HG02623 (cell line): ENCODE results near the gene CCDC47.

Experiments
- ATAC-seq: cut with Tn5 transposase; IDR thresholded peaks from one replicate; pipeline ENCODE4 v1.9.1; 2021; ENCODE audit warnings: moderate library complexity; ENCODE audit not compliant: unreplicated experiment

The CCDC47 gene

GRCh38 chr17:63786117-63786516 is 12.7 kb upstream of the CCDC47 start:
- no peak for ATAC-seq

DNA sequence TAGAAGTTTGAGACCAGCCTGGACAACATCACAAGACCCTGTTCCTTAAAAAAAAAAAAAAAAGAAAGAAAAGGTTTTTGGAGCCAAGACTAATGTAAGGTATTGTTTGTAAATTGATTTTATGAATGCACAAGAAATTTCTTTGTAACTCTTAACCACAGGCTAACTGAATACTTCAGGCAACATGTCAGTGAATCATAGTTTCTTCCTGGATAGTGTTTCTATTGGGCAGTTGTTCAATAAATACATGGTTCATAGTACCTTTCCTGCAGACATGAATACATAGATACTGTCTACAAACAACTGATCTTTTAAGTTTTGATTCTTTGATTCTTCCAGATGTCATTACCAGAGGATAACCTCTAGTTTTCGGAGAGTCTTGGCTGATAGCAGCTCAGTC is 12.2 kb upstream of the CCDC47 start:
- no peak for ATAC-seq

DNA sequence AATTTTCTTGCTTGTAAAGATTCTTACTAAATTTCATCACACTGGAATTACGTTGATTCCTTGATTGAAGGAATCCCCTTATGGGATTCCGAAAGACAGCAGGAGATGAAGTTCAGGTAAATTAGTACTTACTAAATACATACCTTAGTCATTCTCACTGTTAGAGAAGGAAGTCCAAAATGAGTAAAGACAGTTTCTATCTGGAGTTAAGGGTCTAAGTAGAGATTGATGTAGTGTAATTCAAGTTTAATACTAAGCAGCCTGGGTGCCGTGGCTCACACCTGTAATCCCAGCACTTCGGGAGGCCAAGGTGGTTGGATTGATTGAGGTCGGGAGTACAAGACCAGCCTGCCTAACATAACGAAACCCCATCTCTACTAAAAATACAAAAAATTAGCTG is 10.1 kb upstream of the CCDC47 start:
- no peak for ATAC-seq

GRCh38 chr17:63780928-63781327 is 7.5 kb upstream of the CCDC47 start:
- no peak for ATAC-seq

- no peak for ATAC-seq
Measured at GRCh38 chr17:63780507-63780906, 7.1 kb upstream of the CCDC47 start.

DNA sequence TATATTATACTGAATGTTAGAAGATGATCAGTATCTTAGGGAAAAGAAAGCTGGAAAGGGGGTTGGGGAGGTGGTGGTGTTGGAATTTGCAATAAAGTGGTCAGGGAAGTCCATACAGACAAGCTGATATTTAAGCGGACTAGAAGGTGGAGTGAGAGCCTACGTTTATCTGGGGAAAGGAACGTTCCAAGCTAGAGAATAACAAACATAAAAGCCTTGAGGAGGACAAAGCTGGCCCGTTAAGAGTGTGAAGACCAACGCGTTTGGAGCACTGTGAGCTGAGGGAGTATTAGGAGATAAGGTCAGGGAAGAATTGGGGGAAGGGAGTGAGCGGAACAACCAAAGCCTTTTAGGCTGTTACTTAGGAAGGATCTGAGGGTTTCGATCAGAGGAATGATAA is 2.0 kb upstream of the CCDC47 start:
- ATAC-seq = no peak

- no peak for ATAC-seq
Measured at GRCh38 chr17:63774969-63775265, 1.5 kb upstream of the CCDC47 start.

DNA sequence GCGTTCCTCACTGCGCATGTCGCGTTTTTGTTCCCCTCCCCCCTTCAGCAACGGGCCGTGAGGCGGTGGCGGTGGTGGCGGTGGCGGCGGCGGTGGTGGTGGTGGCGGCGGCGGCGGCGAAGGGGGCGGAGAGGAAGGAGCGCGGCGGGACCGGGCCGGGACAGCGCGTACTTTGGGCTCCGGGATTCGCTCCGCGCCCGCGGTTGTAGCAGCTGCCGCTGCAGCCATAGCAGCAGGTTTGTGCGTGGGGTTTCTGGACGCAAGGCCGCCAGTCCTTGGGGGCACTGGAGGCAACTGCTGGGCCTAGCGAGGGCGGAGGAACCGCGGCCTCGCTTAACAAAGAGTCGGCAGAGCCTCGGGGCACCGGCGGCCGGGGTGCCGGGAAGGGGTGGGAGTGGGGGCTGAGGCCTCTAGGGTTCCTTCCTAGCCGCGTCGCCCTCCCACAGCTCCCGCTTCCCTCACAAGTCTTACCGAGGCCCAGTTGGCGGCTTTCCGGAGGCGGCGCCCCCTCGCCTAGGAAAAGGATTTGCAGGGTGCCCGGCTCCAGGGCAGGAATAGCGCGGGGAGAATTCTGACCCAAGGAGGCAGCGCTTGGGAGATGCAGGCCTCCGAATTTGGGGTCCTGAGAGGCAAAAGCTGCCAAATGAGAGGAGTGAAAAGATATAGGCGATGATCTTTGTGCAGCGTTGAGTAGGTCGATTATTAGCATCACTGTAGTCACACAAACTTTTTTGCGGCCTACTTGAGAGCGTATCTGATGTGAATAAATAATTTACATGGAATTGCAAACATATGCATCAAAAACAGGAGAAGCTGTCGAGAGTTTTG is 958 bp upstream of the CCDC47 start, which contains the start of gene DDX42:
Gene DDX42 (plus strand): TSS at position 30 of the 828 bp plus-strand sequence. CDS start 12,880 bp downstream, outside the sequence.
- peak; percentile 2 for ATAC-seq

- ATAC-seq = no peak
Measured at GRCh38 chr17:63772801-63773271, 561 bp downstream of the CCDC47 start.

DNA sequence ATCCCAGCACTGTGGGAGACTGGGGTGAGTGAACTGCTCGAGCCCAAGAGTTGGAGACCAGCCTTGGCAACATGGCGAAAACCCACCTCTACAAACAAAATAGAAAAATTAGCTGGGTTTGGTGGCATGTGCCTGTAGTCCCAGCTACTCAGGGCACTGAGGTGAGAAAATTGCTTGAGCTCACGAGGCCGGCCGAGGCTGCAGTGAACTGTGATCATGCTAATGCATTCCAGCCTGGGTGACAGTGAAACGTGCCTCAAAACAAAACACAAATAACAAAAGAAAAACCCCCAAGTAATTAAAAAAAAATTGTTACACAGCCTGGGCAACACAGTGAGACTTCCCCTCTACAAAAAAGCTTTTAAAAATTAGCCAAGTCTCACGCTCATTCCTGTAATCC is 5.0 kb downstream of the CCDC47 start:
- no peak for ATAC-seq

DNA sequence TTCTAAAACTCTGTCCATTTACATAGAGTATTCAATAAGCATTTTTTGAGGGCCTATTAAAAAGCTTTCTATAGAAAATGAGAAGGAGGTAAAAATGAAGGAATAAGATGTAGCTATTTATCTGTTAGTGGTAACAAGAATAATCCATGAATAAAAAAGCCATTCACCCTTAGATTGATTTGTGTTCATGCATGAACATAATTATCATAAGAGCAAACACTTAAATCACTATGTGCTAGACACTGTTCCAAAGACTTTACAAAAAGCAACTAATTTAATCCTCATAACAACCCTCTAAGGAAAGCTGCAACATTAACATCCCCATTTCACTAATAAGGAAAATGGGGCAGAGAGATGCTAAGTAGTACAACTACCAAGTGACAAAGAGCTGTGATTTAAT is 6.6 kb downstream of the CCDC47 start:
- ATAC-seq = no peak

DNA sequence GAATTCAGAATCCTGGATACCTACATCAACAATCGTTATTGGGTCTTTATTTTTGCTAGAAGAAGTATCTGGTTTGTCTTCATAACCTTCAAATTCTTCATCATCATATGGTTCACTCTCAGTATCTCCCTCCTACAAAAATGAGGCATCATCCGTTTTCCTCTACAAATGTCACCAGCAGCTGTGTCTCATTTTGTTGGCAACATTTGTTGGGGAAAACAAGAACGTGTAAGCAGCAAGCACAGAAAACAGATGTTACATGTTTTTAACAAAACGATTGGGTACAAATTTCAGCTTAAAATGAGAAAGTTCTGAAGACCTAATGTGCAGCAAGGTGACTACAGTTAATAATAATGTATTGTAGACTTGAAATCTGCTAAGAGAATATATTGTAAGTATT is 8.7 kb downstream of the CCDC47 start:
- ATAC-seq = no peak

- no peak for ATAC-seq
Measured at GRCh38 chr17:63762161-63763078, 11.0 kb downstream of the CCDC47 start.

DNA sequence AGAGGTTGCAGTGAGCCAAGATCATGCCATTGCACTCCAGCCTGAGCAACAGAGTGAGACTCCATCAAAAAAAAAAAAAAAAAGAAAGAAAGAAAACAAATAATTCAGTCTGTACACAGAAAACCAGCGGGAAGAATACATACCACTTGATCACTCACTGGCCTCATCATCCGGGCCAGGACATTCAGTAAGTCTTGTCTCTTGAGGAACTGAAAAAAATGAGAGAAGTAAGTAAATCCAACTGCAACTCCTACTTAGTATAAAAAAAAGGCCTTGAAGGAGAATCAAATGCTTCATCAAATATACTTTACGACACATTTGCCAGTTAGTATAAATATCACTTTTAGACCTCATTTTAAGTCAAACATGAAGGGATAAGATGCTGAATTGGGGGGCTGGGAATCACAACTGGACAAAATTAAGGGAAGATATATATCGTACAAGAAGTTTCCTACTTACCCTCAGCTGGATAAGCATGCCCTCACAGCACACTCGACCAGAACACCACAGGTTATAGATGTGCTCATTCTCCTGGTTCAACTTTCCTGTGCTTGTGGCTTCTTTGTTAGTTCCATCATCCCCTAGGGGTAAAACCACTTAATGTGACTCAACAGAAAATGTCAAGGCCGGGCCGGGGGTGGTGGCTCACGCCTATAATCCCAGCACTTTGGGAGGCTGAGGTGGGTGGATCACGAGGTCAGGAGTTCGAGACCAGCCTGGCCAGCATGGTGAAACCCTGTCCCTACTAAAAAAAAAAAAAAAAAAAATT is 12.4 kb downstream of the CCDC47 start:
- no peak for ATAC-seq

- no peak for ATAC-seq
Measured at GRCh38 chr17:63758428-63758827, 15.0 kb downstream of the CCDC47 start.

GRCh38 chr17:63754046-63754445 is 19.4 kb downstream of the CCDC47 start:
- no peak for ATAC-seq

- ATAC-seq = no peak
Measured at GRCh38 chr17:63753215-63753614, 20.2 kb downstream of the CCDC47 start.

GRCh38 chr17:63752707-63753106 is 20.7 kb downstream of the CCDC47 start:
- no peak for ATAC-seq

GRCh38 chr17:63751806-63752205 is 21.6 kb downstream of the CCDC47 start:
- no peak for ATAC-seq

DNA sequence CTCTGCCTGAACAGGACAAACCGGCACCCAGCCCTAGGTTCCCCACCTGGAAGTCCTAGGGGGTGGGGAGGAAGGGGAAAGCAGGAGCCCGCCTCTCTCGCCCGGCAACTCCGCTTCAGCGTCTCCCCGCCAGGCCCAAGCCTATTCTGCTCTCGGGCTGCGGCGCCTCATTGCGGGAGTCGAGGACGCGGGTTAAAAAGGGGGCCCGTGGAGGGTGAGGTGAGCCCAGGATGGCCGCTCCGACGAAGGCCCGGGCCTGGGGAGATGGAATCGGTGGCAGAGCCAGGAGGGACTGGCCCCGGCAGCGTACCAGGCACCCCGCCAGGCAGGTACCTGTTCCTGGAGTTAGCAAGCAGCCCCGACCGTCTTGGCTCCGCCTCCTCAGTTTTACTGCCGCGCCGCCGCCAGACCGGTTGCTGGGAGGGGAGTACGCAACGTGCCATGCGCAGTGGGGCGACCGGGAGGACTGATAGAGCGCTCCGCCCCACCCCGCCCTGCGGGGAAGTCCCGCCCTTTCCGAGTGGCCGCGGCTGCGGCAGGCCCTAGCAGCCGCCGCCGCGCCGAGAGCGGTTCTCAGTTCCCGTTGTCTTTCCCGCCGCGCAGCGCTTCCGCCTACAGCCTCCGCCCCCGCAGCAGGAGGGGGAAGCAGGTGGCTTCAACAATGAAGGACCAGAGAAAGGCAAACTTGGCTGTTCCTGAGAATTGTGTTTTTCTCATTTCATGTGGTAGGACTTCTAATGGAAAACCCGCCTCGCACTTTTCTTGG is 31.8 kb downstream of the CCDC47 start, which contains the start of gene STRADA:
Gene STRADA (minus strand): TSS at position 392 of the 766 bp plus-strand sequence. CDS start 13,430 bp downstream, outside the sequence.
- peak; percentile 88 for ATAC-seq

DNA sequence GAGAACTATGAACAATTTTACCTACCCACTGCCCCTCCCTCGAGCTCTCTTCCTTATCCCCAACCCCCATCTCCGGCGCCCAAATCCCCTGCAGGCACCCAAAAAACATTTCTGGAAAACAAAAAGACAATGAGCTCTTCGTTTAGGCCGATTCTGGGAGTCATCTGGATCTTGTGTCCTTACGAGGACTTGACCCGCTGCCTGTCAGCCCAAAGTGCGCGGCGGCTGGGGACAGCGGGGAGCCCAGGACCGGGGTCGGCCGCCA is 32.3 kb downstream of the CCDC47 start:
- ATAC-seq = no peak
